GM12878 (cell line): ENCODE data around the gene RORC.

Experiments
- CBX3 ChIP-seq: fragments of 200-600 bp; sonication (generic); IDR thresholded peaks from 2 replicates; pipeline ENCODE4 v1.6.1; 2016; ENCODE audit warnings: low read depth, borderline replicate concordance
- CBX5 ChIP-seq: sonication (generic); IDR thresholded peaks from 2 replicates; pipeline ENCODE4 v1.6.1; 2016; ENCODE audit warnings: low read depth, moderate library complexity, mild to moderate bottlenecking, inconsistent platforms
- CTCF ChIP-seq, 3 experiments: IDR thresholded peaks in 2 of 3; conservative IDR thresholded peaks in 1 of 3; 2 replicates each; pipeline ENCODE4 v1.5.1; 2011; ENCODE audit warnings: low read depth in 3 of 3, low read length in 3 of 3, mild to moderate bottlenecking in 3 of 3, control low read depth in 2 of 3, moderate library complexity in 2 of 3, inconsistent platforms in 1 of 3, mixed read lengths in 1 of 3; ENCODE audit not compliant: control insufficient read depth in 2 of 3, insufficient read depth in 1 of 3; ENCODE audit errors: extremely low read depth in 1 of 3
- MTA3 ChIP-seq: IDR thresholded peaks from 2 replicates; pipeline ENCODE4 v1.6.1; 2012; ENCODE audit warnings: low read length, inconsistent platforms, borderline replicate concordance
- NR2C1 ChIP-seq: fragments of 450-650 bp; IDR thresholded peaks from 2 replicates; pipeline ENCODE4 v1.6.1; 2017; ENCODE audit warnings: antibody characterized with exemption, mild to moderate bottlenecking, moderate library complexity
- POLR2A ChIP-seq: IDR thresholded peaks from 2 replicates; pipeline ENCODE4 v1.6.1; 2011; ENCODE audit warnings: low read depth, mild to moderate bottlenecking, low read length
- POLR2AphosphoS5 ChIP-seq: IDR thresholded peaks from 2 replicates; pipeline ENCODE4 v1.6.1; 2011; ENCODE audit warnings: mild to moderate bottlenecking, low read length, inconsistent platforms

- TF ChIP-seq CBX3 (no peak), NR2C1 (no peak), POLR2A (no peak), CBX5 (no peak), MTA3 (no peak), POLR2AphosphoS5 (no peak), CTCF (IDR thresholded peaks at IDR 0.05 in 2 of 3, conservative IDR thresholded peaks at IDR 0.05 in 1 of 3; ENCODE audit: control insufficient read depth in 2 of 3, extremely low read depth in 1 of 3, insufficient read depth in 1 of 3, low read depth in 3 of 3, low read length in 3 of 3) (no peak)
These were observed 1.5 kb downstream of the RORC start for GRCh38 chr1:151830055-151830454.
